ENCODE results near the gene CFAP74. TPM values are rescaled to one million over a fixed set of nuclear protein-coding genes. Genes with fewer than 3 reads are reported as not detected.

The CFAP74 gene
- total RNA-seq, 1 experiment from 2014 or later, result not detected

- peaks cover 88% of the 10 kb centered on the region for H3K36me3 Mint-ChIP-seq (ENCODE audit: insufficient read depth, unreplicated experiment)
- no peak overlapping the region for H3K4me3 Mint-ChIP-seq (ENCODE audit: unreplicated experiment)
- intact Hi-C loops (cut with micrococcal nuclease; ENCODE audit: unreplicated experiment), result no loop called here
- no peak overlapping the region for H3K27ac Mint-ChIP-seq (ENCODE audit: unreplicated experiment)
- no peak for TF ChIP-seq CTCF (IDR thresholded peaks at IDR 0.05; ENCODE audit: insufficient read depth in 1 of 2, low read depth in 1 of 2, low read length in 1 of 2, severe bottlenecking in 1 of 2, unreplicated experiment in 1 of 2)
- Histone ChIP-seq H3K4me1 (no peaks in the 10 kb centered on the region), H3K36me3 (ENCODE audit: control insufficient read depth, insufficient read depth, low read length) (peaks cover 3% of the 10 kb centered on the region; the same call in 1 of the 2 replicates), H3K9me3 (no peaks in the 10 kb centered on the region), H3K4me3 (ENCODE audit: low read depth, low read length) (no peak overlapping the region), H3K27me3 (replicated peaks; ENCODE audit: control insufficient read depth, insufficient read depth, low read length) (no peaks in the 10 kb centered on the region)
- no TSS peak for BruUV-seq (replicated peaks)
- H3K9me3 Mint-ChIP-seq (ENCODE audit: unreplicated experiment), result peaks cover 5% of the 10 kb centered on the region
- no peak for DNase-seq
- POLR2A ChIA-PET, result no interaction called here
- H3K4me1 Mint-ChIP-seq (ENCODE audit: low read depth, unreplicated experiment), result peaks cover 44% of the 10 kb centered on the region
- no peaks in the 10 kb centered on the region for H3K27me3 Mint-ChIP-seq (ENCODE audit: insufficient read depth, unreplicated experiment)
- CTCF ChIA-PET, result no interaction called here
These were observed 127.7 kb downstream of the CFAP74 start for GRCh38 chr1:1875932-1876331.

GRCh38 chr1:1874901-1875300 is 128.7 kb downstream of the CFAP74 start:
- POLR2A ChIA-PET, result interaction anchor here (0.5 kb wide), 1 partner anchor 34 kb away, joined by 3 read pairs; no protein-coding TSS in a partner anchor

GRCh38 chr1:1873186-1873585 is 130.4 kb downstream of the CFAP74 start:
- no peak for TF ChIP-seq CTCF (IDR thresholded peaks at IDR 0.05; ENCODE audit: insufficient read depth in 1 of 2, low read depth in 1 of 2, low read length in 1 of 2, severe bottlenecking in 1 of 2, unreplicated experiment in 1 of 2)
- no peaks in the 10 kb centered on the region for H3K27me3 ChIP-seq (replicated peaks; ENCODE audit: control insufficient read depth, insufficient read depth, low read length)
- Mint-ChIP-seq H3K36me3 (ENCODE audit: insufficient read depth, unreplicated experiment) (peaks cover 66% of the 10 kb centered on the region), H3K27ac (ENCODE audit: unreplicated experiment) (no peak overlapping the region), H3K9me3 (ENCODE audit: unreplicated experiment) (peaks cover 5% of the 10 kb centered on the region), H3K27me3 (ENCODE audit: insufficient read depth, unreplicated experiment) (no peaks in the 10 kb centered on the region), H3K4me3 (ENCODE audit: unreplicated experiment) (no peak overlapping the region), H3K4me1 (ENCODE audit: low read depth, unreplicated experiment) (peaks cover 38% of the 10 kb centered on the region)
- DNase-seq, result no peak
- ChIA-PET POLR2A (no interaction called here), CTCF (no interaction called here)
- no peaks in the 10 kb centered on the region for H3K4me1 ChIP-seq
- intact Hi-C loops (cut with micrococcal nuclease; ENCODE audit: unreplicated experiment), result no loop called here
- no TSS peak for BruUV-seq (replicated peaks)
- H3K36me3 ChIP-seq (ENCODE audit: control insufficient read depth, insufficient read depth, low read length), result peaks cover 2% of the 10 kb centered on the region; the same call in 1 of the 2 replicates
- H3K4me3 ChIP-seq (ENCODE audit: low read depth, low read length), result no peak overlapping the region
- no peaks in the 10 kb centered on the region for H3K9me3 ChIP-seq

More at GRCh38 chr1:1874901-1875300, 128.7 kb downstream of the CFAP74 start:
- no TSS peak for BruUV-seq (replicated peaks)
- no peak overlapping the region for H3K4me3 Mint-ChIP-seq (ENCODE audit: unreplicated experiment)
- H3K27me3 ChIP-seq (replicated peaks; ENCODE audit: control insufficient read depth, insufficient read depth, low read length), result no peaks in the 10 kb centered on the region
- no peak overlapping the region for H3K27ac Mint-ChIP-seq (ENCODE audit: unreplicated experiment)
- H3K36me3 Mint-ChIP-seq (ENCODE audit: insufficient read depth, unreplicated experiment), result peaks cover 83% of the 10 kb centered on the region
- DNase-seq, result no peak
- no peak for TF ChIP-seq CTCF (IDR thresholded peaks at IDR 0.05; ENCODE audit: insufficient read depth in 1 of 2, low read depth in 1 of 2, low read length in 1 of 2, severe bottlenecking in 1 of 2, unreplicated experiment in 1 of 2)
- CTCF ChIA-PET, result interaction anchor here (0.6 kb wide), 1 partner anchor 23 kb away, joined by 4 read pairs; no protein-coding TSS in a partner anchor
- H3K36me3 ChIP-seq (ENCODE audit: control insufficient read depth, insufficient read depth, low read length), result peaks cover 3% of the 10 kb centered on the region; the same call in 1 of the 2 replicates
- H3K9me3 Mint-ChIP-seq (ENCODE audit: unreplicated experiment), result peaks cover 5% of the 10 kb centered on the region
- H3K4me1 Mint-ChIP-seq (ENCODE audit: low read depth, unreplicated experiment), result peaks cover 39% of the 10 kb centered on the region
- no peaks in the 10 kb centered on the region for H3K9me3 ChIP-seq
- no peak overlapping the region for H3K4me3 ChIP-seq (ENCODE audit: low read depth, low read length)
- no peaks in the 10 kb centered on the region for H3K4me1 ChIP-seq
- H3K27me3 Mint-ChIP-seq (ENCODE audit: insufficient read depth, unreplicated experiment), result no peaks in the 10 kb centered on the region
- intact Hi-C loops (cut with micrococcal nuclease; ENCODE audit: unreplicated experiment), result no loop called here

All from Caco-2 (cell line).